Neural cell (in vitro differentiated cells): ENCODE data around the gene C1orf87.

ENCODE experiments used
- CTCF ChIP-seq: fragments of 450-650 bp; IDR thresholded peaks from 2 replicates; pipeline ENCODE4 v1.5.1; 2014; ENCODE audit warnings: antibody characterized with exemption, mild to moderate bottlenecking, moderate library complexity; ENCODE audit not compliant: poor library complexity, severe bottlenecking
- EP300 ChIP-seq: fragments of 450-650 bp; conservative IDR thresholded peaks from 2 replicates; pipeline ENCODE4 v1.6.1; 2014; ENCODE audit warnings: antibody characterized with exemption, mild to moderate bottlenecking, moderate library complexity; ENCODE audit not compliant: poor library complexity, severe bottlenecking
- EZH2 ChIP-seq: fragments of 200-600, 300-800 bp; shearing (Covaris generic), sonication (generic); IDR thresholded peaks from 2 replicates; pipeline ENCODE4 v1.6.1; 2014; ENCODE audit warnings: antibody characterized with exemption, low read length, borderline replicate concordance, mild to moderate bottlenecking; ENCODE audit not compliant: insufficient read depth, poor library complexity, severe bottlenecking
- MXI1 ChIP-seq: fragments of 450-650 bp; conservative IDR thresholded peaks from 2 replicates; pipeline ENCODE4 v1.6.1; 2014; ENCODE audit warnings: antibody characterized with exemption, mild to moderate bottlenecking; ENCODE audit not compliant: poor library complexity, severe bottlenecking
- POLR2AphosphoS5 ChIP-seq: IDR thresholded peaks from 2 replicates; pipeline ENCODE4 v1.6.1; 2012
- RAD21 ChIP-seq: fragments of 450-650 bp; conservative IDR thresholded peaks from 2 replicates; pipeline ENCODE4 v1.6.1; 2014; ENCODE audit warnings: antibody characterized with exemption, mild to moderate bottlenecking, moderate library complexity
- SMC3 ChIP-seq: fragments of 450-650 bp; conservative IDR thresholded peaks from 2 replicates; pipeline ENCODE4 v1.6.1; 2014; ENCODE audit warnings: antibody characterized with exemption, mild to moderate bottlenecking, moderate library complexity; ENCODE audit not compliant: poor library complexity
- TAF1 ChIP-seq: IDR thresholded peaks from 2 replicates; pipeline ENCODE4 v1.6.1; 2012; ENCODE audit warnings: low read depth
- TF ChIP-seq, protein P1 (sequence below): IDR thresholded peaks from 2 replicates; pipeline ENCODE4 v1.6.1; 2012; ENCODE audit warnings: borderline replicate concordance

GRCh38 chr1:60063561-60063960 is 10.0 kb downstream of the C1orf87 start:
- TF ChIP-seq EP300 (no peak), EZH2 (no peak), CTCF (no peak), MXI1 (no peak), TAF1 (no peak), RAD21 (no peak), SMC3 (no peak), POLR2AphosphoS5 (no peak)
- TF ChIP-seq, protein P1, sequence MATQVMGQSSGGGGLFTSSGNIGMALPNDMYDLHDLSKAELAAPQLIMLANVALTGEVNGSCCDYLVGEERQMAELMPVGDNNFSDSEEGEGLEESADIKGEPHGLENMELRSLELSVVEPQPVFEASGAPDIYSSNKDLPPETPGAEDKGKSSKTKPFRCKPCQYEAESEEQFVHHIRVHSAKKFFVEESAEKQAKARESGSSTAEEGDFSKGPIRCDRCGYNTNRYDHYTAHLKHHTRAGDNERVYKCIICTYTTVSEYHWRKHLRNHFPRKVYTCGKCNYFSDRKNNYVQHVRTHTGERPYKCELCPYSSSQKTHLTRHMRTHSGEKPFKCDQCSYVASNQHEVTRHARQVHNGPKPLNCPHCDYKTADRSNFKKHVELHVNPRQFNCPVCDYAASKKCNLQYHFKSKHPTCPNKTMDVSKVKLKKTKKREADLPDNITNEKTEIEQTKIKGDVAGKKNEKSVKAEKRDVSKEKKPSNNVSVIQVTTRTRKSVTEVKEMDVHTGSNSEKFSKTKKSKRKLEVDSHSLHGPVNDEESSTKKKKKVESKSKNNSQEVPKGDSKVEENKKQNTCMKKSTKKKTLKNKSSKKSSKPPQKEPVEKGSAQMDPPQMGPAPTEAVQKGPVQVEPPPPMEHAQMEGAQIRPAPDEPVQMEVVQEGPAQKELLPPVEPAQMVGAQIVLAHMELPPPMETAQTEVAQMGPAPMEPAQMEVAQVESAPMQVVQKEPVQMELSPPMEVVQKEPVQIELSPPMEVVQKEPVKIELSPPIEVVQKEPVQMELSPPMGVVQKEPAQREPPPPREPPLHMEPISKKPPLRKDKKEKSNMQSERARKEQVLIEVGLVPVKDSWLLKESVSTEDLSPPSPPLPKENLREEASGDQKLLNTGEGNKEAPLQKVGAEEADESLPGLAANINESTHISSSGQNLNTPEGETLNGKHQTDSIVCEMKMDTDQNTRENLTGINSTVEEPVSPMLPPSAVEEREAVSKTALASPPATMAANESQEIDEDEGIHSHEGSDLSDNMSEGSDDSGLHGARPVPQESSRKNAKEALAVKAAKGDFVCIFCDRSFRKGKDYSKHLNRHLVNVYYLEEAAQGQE, result no peak
